Measurements from ENCODE around the gene FGFRL1. TPM values are rescaled to one million over a fixed set of nuclear protein-coding genes. Genes with fewer than 3 reads are reported as not detected.

Gene FGFRL1
- total and polyA plus RNA-seq, 2 of the 13 experiments (the other 11 are each of a cell fraction or from before 2014, with no cell fraction given): 19.1 to 30.6 TPM

- TF ChIP-seq PAXIP1 (CRISPR knock-in tag; conservative IDR thresholded peaks at IDR 0.05): 0 out of 2 replicates have a peak, but pooled peaks have one; percentile 17
- TF ChIP-seq ZNF253 (CRISPR knock-in tag; IDR thresholded peaks at IDR 0.05; ENCODE audit: borderline replicate concordance): no peak
- TF ChIP-seq PCBP1 (IDR thresholded peaks at IDR 0.05; ENCODE audit: borderline replicate concordance, low read depth, low read length): 0 out of 2 replicates have a peak, but pooled peaks have one; percentile 35
- TF ChIP-seq ZNF232 (CRISPR knock-in tag; IDR thresholded peaks at IDR 0.05; ENCODE audit: borderline replicate concordance): 0 out of 2 replicates have a peak, but pooled peaks have one; percentile 24
- TF ChIP-seq TEAD3 (CRISPR knock-in tag; optimal IDR thresholded peaks at IDR 0.05; ENCODE audit: borderline replicate concordance): no peak
- TF ChIP-seq DR1 (CRISPR knock-in tag; IDR thresholded peaks at IDR 0.05): peak; percentile 45; the same call in 1 of the 2 replicates
- 0 out of 2 replicates have a peak, but pooled peaks have one; percentile 23 for TF ChIP-seq ZIK1 (CRISPR knock-in tag; IDR thresholded peaks at IDR 0.05; ENCODE audit: borderline replicate concordance, low read depth)
- peak; percentile 49; the same call in 1 of the 2 replicates for TF ChIP-seq ZNF333 (CRISPR knock-in tag; IDR thresholded peaks at IDR 0.05; ENCODE audit: borderline replicate concordance)
- TF ChIP-seq NFIC (IDR thresholded peaks at IDR 0.05; ENCODE audit: low read length): no peak
- TF ChIP-seq, protein P1, sequence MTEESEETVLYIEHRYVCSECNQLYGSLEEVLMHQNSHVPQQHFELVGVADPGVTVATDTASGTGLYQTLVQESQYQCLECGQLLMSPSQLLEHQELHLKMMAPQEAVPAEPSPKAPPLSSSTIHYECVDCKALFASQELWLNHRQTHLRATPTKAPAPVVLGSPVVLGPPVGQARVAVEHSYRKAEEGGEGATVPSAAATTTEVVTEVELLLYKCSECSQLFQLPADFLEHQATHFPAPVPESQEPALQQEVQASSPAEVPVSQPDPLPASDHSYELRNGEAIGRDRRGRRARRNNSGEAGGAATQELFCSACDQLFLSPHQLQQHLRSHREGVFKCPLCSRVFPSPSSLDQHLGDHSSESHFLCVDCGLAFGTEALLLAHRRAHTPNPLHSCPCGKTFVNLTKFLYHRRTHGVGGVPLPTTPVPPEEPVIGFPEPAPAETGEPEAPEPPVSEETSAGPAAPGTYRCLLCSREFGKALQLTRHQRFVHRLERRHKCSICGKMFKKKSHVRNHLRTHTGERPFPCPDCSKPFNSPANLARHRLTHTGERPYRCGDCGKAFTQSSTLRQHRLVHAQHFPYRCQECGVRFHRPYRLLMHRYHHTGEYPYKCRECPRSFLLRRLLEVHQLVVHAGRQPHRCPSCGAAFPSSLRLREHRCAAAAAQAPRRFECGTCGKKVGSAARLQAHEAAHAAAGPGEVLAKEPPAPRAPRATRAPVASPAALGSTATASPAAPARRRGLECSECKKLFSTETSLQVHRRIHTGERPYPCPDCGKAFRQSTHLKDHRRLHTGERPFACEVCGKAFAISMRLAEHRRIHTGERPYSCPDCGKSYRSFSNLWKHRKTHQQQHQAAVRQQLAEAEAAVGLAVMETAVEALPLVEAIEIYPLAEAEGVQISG (CRISPR knock-in tag; IDR thresholded peaks at IDR 0.05): peak; percentile 75
- peak; percentile 38; the same call in 1 of the 2 replicates for TF ChIP-seq DZIP1 (CRISPR knock-in tag; IDR thresholded peaks at IDR 0.05)
- TF ChIP-seq ZNF468 (CRISPR knock-in tag; IDR thresholded peaks at IDR 0.05): 0 out of 2 replicates have a peak, but pooled peaks have one; percentile 62
- peak; percentile 40 for TF ChIP-seq SPEN (CRISPR knock-in tag; IDR thresholded peaks at IDR 0.05; ENCODE audit: low read depth)
- TF ChIP-seq ZNF263 (CRISPR knock-in tag; IDR thresholded peaks at IDR 0.05): 0 out of 2 replicates have a peak, but pooled peaks have one; percentile 90
- TF ChIP-seq PHF20 (CRISPR knock-in tag; IDR thresholded peaks at IDR 0.05): peak; percentile 30; the same call in 1 of the 2 replicates
- TF ChIP-seq CBX1 (IDR thresholded peaks at IDR 0.05; ENCODE audit: low read depth): peak; percentile 54
- peak; percentile 33; the same call in 1 of the 2 replicates for TF ChIP-seq REL (CRISPR knock-in tag; conservative IDR thresholded peaks at IDR 0.05)
- TF ChIP-seq ZNF20 (CRISPR knock-in tag; IDR thresholded peaks at IDR 0.05): no peak
- 0 out of 2 replicates have a peak, but pooled peaks have one; percentile 57 for TF ChIP-seq SNRNP70 (IDR thresholded peaks at IDR 0.05; ENCODE audit: low read depth, low read length)
- peak; percentile 0; the same call in 1 of the 2 replicates for TF ChIP-seq FOXA3 (CRISPR knock-in tag; IDR thresholded peaks at IDR 0.05)
These were observed 24.4 kb upstream of the FGFRL1 start, which contains the start of gene IDUA (continued) for GRCh38 chr4:986879-987623.

All from HepG2 (cell line).